ENCODE results near the gene PIH1D1.

DNA sequence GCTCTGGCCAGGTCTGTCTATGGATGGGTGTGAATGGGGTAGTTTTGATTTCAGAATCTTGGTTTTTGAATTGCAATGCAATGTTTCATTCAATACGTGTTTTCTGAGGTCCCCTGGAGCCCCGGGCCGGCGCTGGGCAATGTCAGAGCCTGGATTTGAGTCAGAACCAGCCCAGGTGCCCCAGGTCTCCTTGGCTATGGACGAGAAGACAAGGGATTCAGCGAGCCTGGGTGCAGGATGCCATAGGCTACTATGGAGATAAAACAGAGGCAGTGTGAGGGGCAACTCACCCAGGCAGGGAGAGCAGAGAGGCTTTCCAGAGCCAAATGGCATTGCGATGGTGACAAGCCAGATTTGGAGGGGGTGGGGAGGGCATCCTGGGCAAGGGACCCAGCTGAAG is 34.6 kb upstream of the PIH1D1 start:
- TF ChIP-seq BRCA1 (CRISPR knock-in tag; IDR thresholded peaks at IDR 0.05) (no peak), MAZ (IDR thresholded peaks at IDR 0.05; ENCODE audit: borderline replicate concordance, low read depth, low read length) (no peak), MAZ (CRISPR knock-in tag; IDR thresholded peaks at IDR 0.05; ENCODE audit: low read depth) (no peak), ZNF83 (CRISPR knock-in tag; IDR thresholded peaks at IDR 0.05; ENCODE audit: borderline replicate concordance) (no peak), SIN3A (IDR thresholded peaks at IDR 0.05; ENCODE audit: borderline replicate concordance, low read depth, low read length) (no peak), PHF20 (CRISPR knock-in tag; IDR thresholded peaks at IDR 0.05) (no peak), PRPF4 (IDR thresholded peaks at IDR 0.05; ENCODE audit: low read depth, low read length, poor library complexity, severe bottlenecking) (no peak), RFX3 (CRISPR knock-in tag; IDR thresholded peaks at IDR 0.05) (no peak), EZH2 (conservative IDR thresholded peaks at IDR 0.05; ENCODE audit: low read depth, low read length) (no peak), SNRNP70 (IDR thresholded peaks at IDR 0.05; ENCODE audit: low read depth, low read length) (no peak), POLR2A (IDR thresholded peaks at IDR 0.05; ENCODE audit: insufficient read depth in 1 of 2, low read depth in 2 of 2, low read length in 2 of 2) (no peak), NR1H2 (CRISPR knock-in tag; IDR thresholded peaks at IDR 0.05; ENCODE audit: borderline replicate concordance, low read depth) (no peak), E2F2 (CRISPR knock-in tag; IDR thresholded peaks at IDR 0.05; ENCODE audit: borderline replicate concordance) (no peak)
- TF ChIP-seq, protein P1, sequence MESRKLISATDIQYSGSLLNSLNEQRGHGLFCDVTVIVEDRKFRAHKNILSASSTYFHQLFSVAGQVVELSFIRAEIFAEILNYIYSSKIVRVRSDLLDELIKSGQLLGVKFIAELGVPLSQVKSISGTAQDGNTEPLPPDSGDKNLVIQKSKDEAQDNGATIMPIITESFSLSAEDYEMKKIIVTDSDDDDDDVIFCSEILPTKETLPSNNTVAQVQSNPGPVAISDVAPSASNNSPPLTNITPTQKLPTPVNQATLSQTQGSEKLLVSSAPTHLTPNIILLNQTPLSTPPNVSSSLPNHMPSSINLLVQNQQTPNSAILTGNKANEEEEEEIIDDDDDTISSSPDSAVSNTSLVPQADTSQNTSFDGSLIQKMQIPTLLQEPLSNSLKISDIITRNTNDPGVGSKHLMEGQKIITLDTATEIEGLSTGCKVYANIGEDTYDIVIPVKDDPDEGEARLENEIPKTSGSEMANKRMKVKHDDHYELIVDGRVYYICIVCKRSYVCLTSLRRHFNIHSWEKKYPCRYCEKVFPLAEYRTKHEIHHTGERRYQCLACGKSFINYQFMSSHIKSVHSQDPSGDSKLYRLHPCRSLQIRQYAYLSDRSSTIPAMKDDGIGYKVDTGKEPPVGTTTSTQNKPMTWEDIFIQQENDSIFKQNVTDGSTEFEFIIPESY (CRISPR knock-in tag; IDR thresholded peaks at IDR 0.05), result no peak
